GM19043 (cell line): Measurements from ENCODE around the gene SLC4A7.

Source experiments
- ATAC-seq: cut with Tn5 transposase; IDR thresholded peaks from one replicate; pipeline ENCODE4 v1.9.1; 2021; ENCODE audit warnings: low read depth; ENCODE audit not compliant: unreplicated experiment

SLC4A7 gene

GRCh38 chr3:27368831-27369607, 115.2 kb downstream of the SLC4A7 start, which contains the start of gene NEK10:
Gene NEK10, minus strand, starts transcription at chr3:27369383. Its CDS starts 16,501 bp downstream, at chr3:27352882.
- peak; percentile 100 for ATAC-seq

- ATAC-seq = no peak
Observed at GRCh38 chr3:27366062-27366591, 118.1 kb downstream of the SLC4A7 start.

- ATAC-seq = peak; percentile 56
Observed at GRCh38 chr3:27360113-27361078, 123.8 kb downstream of the SLC4A7 start.

- ATAC-seq = no peak
Observed at GRCh38 chr3:27358372-27358771, 125.8 kb downstream of the SLC4A7 start.

GRCh38 chr3:27357665-27358258, 126.4 kb downstream of the SLC4A7 start:
- peak; percentile 69 for ATAC-seq

GRCh38 chr3:27356976-27357375, 127.2 kb downstream of the SLC4A7 start:
- ATAC-seq = no peak

- no peak for ATAC-seq
Observed at GRCh38 chr3:27354588-27355203, 129.5 kb downstream of the SLC4A7 start.

GRCh38 chr3:27354161-27354560, 130.0 kb downstream of the SLC4A7 start:
- ATAC-seq = no peak

- no peak for ATAC-seq
Observed at GRCh38 chr3:27353221-27353620, 131.0 kb downstream of the SLC4A7 start.

- ATAC-seq = no peak
Observed at GRCh38 chr3:27352047-27352446, 132.1 kb downstream of the SLC4A7 start.

GRCh38 chr3:27349832-27350231, 134.4 kb downstream of the SLC4A7 start:
- ATAC-seq = no peak

- ATAC-seq = no peak
Observed at GRCh38 chr3:27345959-27346865, 138.0 kb downstream of the SLC4A7 start.

- no peak for ATAC-seq
Observed at GRCh38 chr3:27345493-27345892, 138.7 kb downstream of the SLC4A7 start.

GRCh38 chr3:27345045-27345444, 139.1 kb downstream of the SLC4A7 start:
- ATAC-seq = no peak

- ATAC-seq = no peak
Observed at GRCh38 chr3:27344192-27344591, 140.0 kb downstream of the SLC4A7 start.

GRCh38 chr3:27342267-27342666, 141.9 kb downstream of the SLC4A7 start:
- ATAC-seq = no peak

- peak; percentile 77 for ATAC-seq
Observed at GRCh38 chr3:27340534-27340933, 143.7 kb downstream of the SLC4A7 start.

- ATAC-seq = no peak
Observed at GRCh38 chr3:27335571-27335970, 148.6 kb downstream of the SLC4A7 start.

GRCh38 chr3:27333843-27334242, 150.3 kb downstream of the SLC4A7 start:
- ATAC-seq = no peak
